Measurements from ENCODE around the gene SCCPDH. TPM values are rescaled to one million over a fixed set of nuclear protein-coding genes. Genes with fewer than 3 reads are reported as not detected.

Gene SCCPDH
- total and polyA plus RNA-seq, 2 of the 13 experiments (the other 11 are each of a cell fraction or from before 2014, with no cell fraction given) = 36.7 to 62.3 TPM

- TF ChIP-seq PRDM15 (CRISPR knock-in tag; IDR thresholded peaks at IDR 0.05) (peak; percentile 31; the same call in 1 of the 2 replicates), KLF6 (CRISPR knock-in tag; IDR thresholded peaks at IDR 0.05) (no peak), EP300 (IDR thresholded peaks at IDR 0.05; ENCODE audit: low read depth in 2 of 2, low read length in 2 of 2) (no peak), EP300 (CRISPR knock-in tag; IDR thresholded peaks at IDR 0.05; ENCODE audit: borderline replicate concordance) (no peak), TARDBP (CRISPR knock-in tag; IDR thresholded peaks at IDR 0.05) (0 out of 2 replicates have a peak, but pooled peaks have one; percentile 70), EZH2 (conservative IDR thresholded peaks at IDR 0.05; ENCODE audit: low read depth, low read length) (no peak), TEAD2 (CRISPR knock-in tag; IDR thresholded peaks at IDR 0.05) (0 out of 2 replicates have a peak, but pooled peaks have one; percentile 48), ZNF441 (CRISPR knock-in tag; IDR thresholded peaks at IDR 0.05; ENCODE audit: borderline replicate concordance) (no peak; the same call in 1 of the 2 replicates), SMARCC2 (IDR thresholded peaks at IDR 0.05) (no peak), GLI4 (CRISPR knock-in tag; IDR thresholded peaks at IDR 0.05; ENCODE audit: borderline replicate concordance) (no peak; the same call in 1 of the 2 replicates), CC2D1A (CRISPR knock-in tag; IDR thresholded peaks at IDR 0.05) (no peak), MIXL1 (CRISPR knock-in tag; IDR thresholded peaks at IDR 0.05) (no peak), ZBTB1 (CRISPR knock-in tag; IDR thresholded peaks at IDR 0.05; ENCODE audit: borderline replicate concordance) (no peak), ZFP91 (CRISPR knock-in tag; IDR thresholded peaks at IDR 0.05; ENCODE audit: borderline replicate concordance) (peak; percentile 79), ZFP41 (CRISPR knock-in tag; IDR thresholded peaks at IDR 0.05; ENCODE audit: borderline replicate concordance) (no peak), CHCHD3 (CRISPR knock-in tag; IDR thresholded peaks at IDR 0.05) (0 out of 2 replicates have a peak, but pooled peaks have one; percentile 59), HDAC2 (CRISPR knock-in tag; IDR thresholded peaks at IDR 0.05) (no peak), ZNF10 (CRISPR knock-in tag; IDR thresholded peaks at IDR 0.05; ENCODE audit: borderline replicate concordance, low read depth) (no peak), ELK4 (CRISPR knock-in tag; IDR thresholded peaks at IDR 0.05; ENCODE audit: borderline replicate concordance) (no peak), MTERF4 (CRISPR knock-in tag; IDR thresholded peaks at IDR 0.05) (peak; percentile 83), NBN (conservative IDR thresholded peaks at IDR 0.05) (no peak), ZSCAN29 (CRISPR knock-in tag; conservative IDR thresholded peaks at IDR 0.05) (no peak), MTA1 (CRISPR knock-in tag; IDR thresholded peaks at IDR 0.05; ENCODE audit: borderline replicate concordance) (peak; percentile 63; the same call in 1 of the 2 replicates)
Measured at GRCh38 chr1:246724016-246724730, at the start of gene SCCPDH (continued).

Measured in HepG2 (cell line).